Head of caudate nucleus (tissue), 42 donors: ENCODE measurements around the gene TFIP11.

Source experiments
- DNase-seq, 42 donors: peaks; one replicate each; pipeline versions ENCODE4 v3.0.0 to v3.0.0-alpha.2; 2020 to 2021; ENCODE audit warnings: mixed read lengths in 7 of 42
- intact Hi-C: fragments of 100-400 bp; cut with DNase I; formaldehyde crosslinking; loops from one replicate; pipeline ENCODE4 v1.15.0; 2022

The TFIP11 gene

GRCh38 chr22:26515931-26516330, 3.7 kb upstream of the TFIP11 start:
- intact Hi-C loops: loop anchor here (10.0 kb wide), 1 partner anchor 69 kb away; no protein-coding TSS in a partner anchor
- no peak for DNase-seq

DNA sequence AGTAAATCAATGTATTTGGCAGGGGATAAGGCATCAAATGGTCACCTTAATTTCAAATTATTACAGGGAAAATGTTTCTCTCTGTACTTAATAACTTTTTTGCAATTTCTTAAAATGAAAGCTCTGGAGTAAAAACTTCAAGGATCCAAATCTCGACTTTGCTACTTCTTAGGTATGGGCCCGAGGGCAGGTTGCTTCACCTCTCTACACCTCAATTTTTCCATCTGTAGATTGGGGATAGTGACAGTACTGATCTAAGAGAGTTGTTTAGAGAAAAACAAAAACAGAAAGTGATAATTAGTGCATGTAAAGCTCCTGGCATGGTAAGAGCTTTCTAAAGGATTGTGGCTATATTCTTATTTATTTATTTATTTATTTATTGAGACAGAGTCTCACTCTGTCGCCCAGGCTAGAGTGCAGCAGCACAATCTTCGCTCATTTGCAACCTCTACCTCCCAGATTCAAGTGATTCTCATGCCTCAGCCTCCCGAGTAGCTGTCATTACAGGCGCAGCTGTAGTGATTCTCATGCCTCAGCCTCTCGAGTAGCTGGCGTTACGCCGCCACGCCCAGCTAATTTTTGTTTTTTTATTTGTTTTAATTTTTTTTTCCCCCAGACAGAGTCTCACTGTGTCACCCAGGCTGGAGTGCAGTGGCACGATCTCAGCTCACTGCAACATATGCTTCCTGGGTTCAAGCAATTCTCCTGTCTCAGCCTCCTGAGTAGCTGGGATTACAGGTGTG, 2.3 kb upstream of the TFIP11 start:
- intact Hi-C loops: loop anchor here (10.0 kb wide), 1 partner anchor 70 kb away; no protein-coding TSS in a partner anchor
- no peak for DNase-seq

DNA sequence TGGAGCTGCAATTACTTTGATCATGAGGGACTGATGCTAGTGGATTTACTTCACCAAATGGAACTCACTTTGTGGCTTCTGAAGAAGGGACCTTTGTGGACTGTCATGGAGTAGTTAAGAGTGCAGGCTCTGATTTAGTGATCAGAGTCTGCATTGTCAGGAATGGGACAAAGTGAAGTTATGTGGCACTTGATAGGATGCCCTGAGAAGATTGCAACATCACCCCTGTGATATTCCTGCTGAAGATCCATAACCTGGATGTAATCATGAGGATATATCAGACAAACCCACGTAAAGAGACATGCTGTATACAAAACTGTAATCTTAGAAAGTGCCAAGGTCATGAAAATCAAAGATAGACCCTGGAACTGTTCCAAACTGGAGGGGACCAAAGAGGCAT, 1.6 kb upstream of the TFIP11 start:
- intact Hi-C loops: loop anchor here (10.0 kb wide), 1 partner anchor 71 kb away; no protein-coding TSS in a partner anchor
- DNase-seq: no peak

GRCh38 chr22:26508148-26508547, 4.1 kb downstream of the TFIP11 start:
- DNase-seq: no peak
- intact Hi-C loops: no loop called here

DNA sequence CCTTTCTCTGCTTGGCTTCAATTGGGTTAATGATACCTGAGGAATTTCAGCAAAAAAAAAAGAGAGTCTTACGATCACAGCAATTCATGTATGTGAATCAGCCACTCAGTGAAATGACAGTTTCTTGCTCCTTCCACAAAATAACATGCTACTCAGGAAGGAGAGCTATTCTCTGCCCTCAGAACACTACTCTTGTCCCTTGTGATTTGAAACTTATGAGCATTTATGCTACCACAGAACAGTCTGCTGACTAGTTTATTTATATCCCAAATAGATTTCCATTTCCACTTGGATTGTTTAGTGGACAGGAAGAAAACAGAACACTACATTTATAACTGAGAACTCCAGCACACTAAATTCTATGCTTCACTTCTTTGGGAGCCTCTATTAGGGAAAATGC, 8.5 kb downstream of the TFIP11 start:
- DNase-seq: no peak
- intact Hi-C loops: no loop called here

- intact Hi-C loops: no loop called here
- DNase-seq: peak in 37 of 42 donors; percentile 18 to 70 (median 42)
These were observed 9.3 kb downstream of the TFIP11 start for GRCh38 chr22:26502688-26503561.

GRCh38 chr22:26501996-26502395, 10.3 kb downstream of the TFIP11 start:
- no peak for DNase-seq
- intact Hi-C loops: no loop called here

DNA sequence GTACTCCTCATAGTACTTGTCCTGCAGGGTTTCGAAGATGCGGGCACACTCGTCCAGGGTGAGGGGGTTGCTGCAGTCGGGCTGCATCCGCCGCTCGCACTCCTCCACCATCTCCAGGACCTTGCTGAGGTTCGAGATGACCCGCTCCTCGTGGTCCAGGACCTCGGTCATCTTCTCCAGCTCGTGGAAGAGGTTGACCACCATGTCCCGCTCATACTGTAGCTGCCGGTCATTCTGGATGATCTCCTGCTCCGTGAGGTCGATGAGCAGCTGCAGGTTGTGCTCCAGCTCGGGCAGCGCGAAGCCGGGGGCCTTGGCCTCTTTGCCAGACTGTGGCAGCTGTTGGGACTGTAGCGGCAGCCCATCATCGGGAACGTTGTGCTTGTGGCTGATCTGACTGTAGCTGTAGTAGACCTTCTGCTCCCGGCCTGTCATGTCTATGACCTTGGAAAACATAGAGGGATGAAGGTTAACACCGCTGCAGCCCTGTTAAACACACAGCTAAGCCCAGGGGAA, 13.0 kb downstream of the TFIP11 start:
- no peak for DNase-seq

DNA sequence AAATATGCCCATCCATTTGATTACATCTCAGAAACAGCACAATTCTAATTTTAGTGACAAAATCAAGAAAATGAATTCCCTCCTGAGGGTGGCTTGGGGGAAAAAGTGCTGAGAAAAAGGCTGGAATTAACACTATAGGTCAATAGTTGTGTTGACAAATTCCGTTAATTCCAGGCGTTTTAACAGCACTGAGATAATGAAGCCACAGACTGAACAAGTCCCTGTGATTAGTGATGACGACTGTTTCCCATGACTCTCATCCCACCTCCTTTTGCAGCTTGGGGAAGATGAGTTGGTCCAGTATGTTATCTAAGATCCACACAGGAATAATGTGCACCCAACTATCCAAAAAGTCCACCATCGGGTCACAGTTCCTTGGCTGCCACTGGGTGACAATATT, 15.8 kb downstream of the TFIP11 start:
- no peak for DNase-seq
- intact Hi-C loops: no loop called here

More for the DNA sequence above, 13.0 kb downstream of the TFIP11 start:
- intact Hi-C loops: no loop called here

- intact Hi-C loops: no loop called here
- DNase-seq: no peak
These were observed 17.8 kb downstream of the TFIP11 start for GRCh38 chr22:26494506-26494905.

DNA sequence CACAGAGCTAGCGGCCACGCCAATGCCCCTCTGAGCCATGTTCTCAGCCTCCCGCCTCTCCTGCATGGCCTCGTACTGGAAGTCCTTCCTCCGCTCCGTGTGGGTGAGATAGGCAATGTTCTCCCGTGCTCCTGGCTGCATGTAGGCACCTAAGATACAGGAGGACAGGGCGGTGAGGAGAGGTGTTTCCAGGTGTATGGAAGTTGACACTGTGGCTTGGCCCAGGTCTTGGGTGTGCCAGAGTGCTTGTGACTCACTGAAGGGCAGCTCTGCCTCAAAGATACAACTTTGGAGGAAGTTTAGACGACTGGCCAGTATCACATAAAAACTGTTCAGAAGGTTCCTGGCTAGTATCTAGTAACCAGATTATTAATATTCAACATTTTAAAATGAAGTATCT, 20.1 kb downstream of the TFIP11 start:
- intact Hi-C loops: no loop called here
- DNase-seq: no peak

DNA sequence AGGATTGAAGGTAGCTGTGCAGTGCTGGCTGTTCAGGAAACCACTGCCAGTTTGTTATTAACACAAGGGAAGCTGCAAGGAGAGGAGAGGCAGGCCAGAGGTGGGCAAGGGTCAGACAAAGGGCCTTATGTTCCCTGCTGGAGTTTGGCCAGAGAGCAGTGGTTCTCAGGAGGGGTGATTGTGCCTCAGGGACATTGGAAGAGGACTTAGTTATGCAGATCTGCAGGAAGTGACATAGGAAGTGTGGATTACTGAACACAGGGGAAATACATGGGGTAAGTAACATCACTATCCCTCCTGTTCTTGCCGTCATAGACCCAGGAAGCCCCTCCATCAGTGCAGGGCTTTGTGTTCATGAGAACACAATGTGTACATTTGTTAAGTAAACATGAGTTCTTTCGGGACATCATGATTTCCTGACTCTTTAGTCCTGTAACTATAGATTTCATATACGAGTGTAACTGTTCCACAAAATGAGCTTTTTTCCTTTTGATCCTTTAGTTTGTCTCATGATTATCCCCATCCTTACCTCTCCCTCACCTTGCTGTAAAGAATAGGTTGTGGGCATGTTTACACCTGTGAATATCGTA, 22.7 kb downstream of the TFIP11 start:
- intact Hi-C loops: loop anchor here (10.0 kb wide), 1 partner anchor 165 kb away; the partner anchor contains the start of gene MIAT

GRCh38 chr22:26487996-26488395, 24.3 kb downstream of the TFIP11 start:
- intact Hi-C loops: loop anchor here (10.0 kb wide), 1 partner anchor 167 kb away; the partner anchor contains the start of gene MIAT
- DNase-seq: no peak

More for the DNA sequence above, 22.7 kb downstream of the TFIP11 start:
- no peak for DNase-seq

DNA sequence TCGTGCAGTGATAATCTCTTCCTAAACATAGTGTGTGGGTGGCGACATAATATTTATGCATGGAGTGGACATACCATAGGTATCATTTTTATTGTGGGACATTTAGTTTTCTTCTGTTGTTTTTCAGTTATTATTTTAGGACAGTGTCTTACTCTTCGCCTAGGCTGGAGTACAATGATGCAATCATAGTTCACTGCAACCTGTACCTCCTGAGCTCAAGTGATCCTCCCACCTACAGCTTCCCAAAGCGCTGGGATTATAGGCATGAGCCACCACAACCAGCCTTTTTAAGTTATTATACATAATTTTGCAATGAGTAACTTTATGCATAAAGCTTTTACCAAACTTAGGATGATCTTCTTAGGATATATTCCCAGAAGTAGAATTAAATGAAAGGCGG, 25.9 kb downstream of the TFIP11 start:
- intact Hi-C loops: loop anchor here (10.0 kb wide), 1 partner anchor 168 kb away; the partner anchor contains the start of gene MIAT
- peak in 16 of 42 donors; percentile 11 to 76 (median 49) for DNase-seq

DNA sequence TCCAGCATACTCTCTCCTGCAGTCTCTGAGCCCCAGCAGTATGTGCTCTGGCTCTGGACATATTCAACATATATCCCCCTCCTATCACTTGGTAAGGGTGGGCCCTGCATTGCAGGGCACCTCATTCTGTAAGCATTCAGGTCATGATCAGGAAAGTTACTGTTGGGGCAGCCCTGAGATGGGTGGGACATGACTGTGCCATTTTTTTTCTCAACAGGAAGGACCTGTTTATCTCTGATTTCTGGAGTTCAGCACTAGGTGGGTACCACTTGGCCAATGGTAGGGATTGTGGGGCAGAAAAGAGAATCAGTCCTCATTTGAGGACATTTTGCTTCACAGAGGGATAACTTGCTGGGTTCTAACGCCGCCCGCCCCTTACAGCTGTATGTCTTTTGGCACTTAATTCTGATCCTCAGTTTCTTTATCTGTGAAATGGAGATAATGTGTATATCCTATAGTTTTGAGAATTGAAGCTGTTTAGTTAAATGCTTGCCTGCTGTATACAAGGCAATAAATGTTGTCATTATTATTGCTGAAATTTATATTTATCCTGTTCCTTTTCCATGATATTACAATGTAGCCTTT, 26.4 kb downstream of the TFIP11 start:
- no peak for DNase-seq
- intact Hi-C loops: loop anchor here (10.0 kb wide), 1 partner anchor 169 kb away; the partner anchor contains the start of gene MIAT

DNA sequence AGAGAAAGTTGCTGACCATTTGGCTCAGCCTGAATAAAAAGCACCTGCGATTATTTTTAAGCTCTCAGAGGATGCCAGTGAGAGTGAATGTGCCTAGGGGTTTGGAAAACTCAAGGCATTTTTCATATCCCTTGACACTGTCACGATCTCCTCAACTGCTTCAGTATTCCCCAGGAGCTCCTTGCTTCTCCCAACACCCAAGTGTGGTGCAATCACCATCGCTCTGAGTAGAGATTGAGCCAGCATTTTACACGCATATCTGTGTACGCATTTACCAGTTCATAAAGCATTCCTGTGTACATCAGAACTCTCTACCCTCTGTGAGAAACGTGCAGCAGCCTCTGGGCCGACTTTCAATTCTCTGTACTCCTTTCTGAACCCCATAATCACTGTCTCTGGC, 27.3 kb downstream of the TFIP11 start:
- no peak for DNase-seq
- intact Hi-C loops: loop anchor here (10.0 kb wide), 1 partner anchor 170 kb away; the partner anchor contains the start of gene MIAT

- intact Hi-C loops: loop anchor here (10.0 kb wide), 1 partner anchor 170 kb away; the partner anchor contains the start of gene MIAT
- DNase-seq: no peak
These were observed 27.9 kb downstream of the TFIP11 start for GRCh38 chr22:26484360-26484706.
